Measurements from ENCODE around the gene PHAF1.
A peak's percentile ranks its signal among the peaks of the same experiment; 100 is the strongest.

Gene PHAF1

DNA sequence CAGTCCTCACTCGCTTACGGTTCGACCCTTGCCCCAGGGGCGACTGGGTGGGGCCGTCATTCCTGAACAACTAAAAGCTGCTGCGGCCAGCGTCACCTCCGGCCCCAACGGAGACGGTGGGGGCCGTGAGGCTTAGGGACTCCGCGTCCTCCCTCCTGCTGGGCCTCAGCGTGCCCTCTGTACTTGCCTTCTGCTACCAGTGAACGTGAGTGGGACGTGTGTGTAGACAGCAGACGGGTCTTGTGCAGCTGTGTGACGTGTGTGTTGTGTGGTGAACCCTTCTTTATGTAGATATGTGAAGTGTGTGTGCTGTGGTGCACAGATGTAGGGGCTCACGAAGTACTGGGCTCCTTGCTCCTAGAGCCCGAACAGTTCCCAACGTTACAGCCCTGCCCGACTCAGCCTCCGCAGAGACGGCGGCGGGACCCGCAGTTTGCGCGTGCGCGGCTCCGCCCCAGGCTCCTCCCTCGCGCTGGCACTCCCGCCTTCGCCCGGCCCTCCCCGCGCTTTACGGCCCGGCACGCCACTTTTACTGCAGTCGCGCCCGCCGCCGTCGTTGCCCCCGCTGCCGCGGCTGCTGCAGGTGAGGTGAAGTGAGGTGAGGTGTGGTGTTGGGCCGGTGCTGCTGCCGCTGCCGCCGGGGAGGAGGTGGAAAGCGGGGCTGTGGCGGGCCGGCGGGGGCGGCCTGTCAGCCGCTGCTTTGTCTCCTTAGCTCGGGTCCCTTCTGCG, at the start of gene PHAF1:
PHAF1 (plus strand) TSS at position 535 of the 729 bp plus-strand sequence. CDS start 235 bp downstream, outside the sequence.
- TF ChIP-seq, protein P1, sequence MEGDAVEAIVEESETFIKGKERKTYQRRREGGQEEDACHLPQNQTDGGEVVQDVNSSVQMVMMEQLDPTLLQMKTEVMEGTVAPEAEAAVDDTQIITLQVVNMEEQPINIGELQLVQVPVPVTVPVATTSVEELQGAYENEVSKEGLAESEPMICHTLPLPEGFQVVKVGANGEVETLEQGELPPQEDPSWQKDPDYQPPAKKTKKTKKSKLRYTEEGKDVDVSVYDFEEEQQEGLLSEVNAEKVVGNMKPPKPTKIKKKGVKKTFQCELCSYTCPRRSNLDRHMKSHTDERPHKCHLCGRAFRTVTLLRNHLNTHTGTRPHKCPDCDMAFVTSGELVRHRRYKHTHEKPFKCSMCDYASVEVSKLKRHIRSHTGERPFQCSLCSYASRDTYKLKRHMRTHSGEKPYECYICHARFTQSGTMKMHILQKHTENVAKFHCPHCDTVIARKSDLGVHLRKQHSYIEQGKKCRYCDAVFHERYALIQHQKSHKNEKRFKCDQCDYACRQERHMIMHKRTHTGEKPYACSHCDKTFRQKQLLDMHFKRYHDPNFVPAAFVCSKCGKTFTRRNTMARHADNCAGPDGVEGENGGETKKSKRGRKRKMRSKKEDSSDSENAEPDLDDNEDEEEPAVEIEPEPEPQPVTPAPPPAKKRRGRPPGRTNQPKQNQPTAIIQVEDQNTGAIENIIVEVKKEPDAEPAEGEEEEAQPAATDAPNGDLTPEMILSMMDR (IDR thresholded peaks at IDR 0.05; ENCODE audit: low read depth, low read length, missing control alignments): no peak
- peak; percentile 62 for DNase-seq (ENCODE audit: low read depth)
- H3K4me3 ChIP-seq (ENCODE audit: low read depth, low read length): peak within 1 kb of the TSS; percentile 99

DNA sequence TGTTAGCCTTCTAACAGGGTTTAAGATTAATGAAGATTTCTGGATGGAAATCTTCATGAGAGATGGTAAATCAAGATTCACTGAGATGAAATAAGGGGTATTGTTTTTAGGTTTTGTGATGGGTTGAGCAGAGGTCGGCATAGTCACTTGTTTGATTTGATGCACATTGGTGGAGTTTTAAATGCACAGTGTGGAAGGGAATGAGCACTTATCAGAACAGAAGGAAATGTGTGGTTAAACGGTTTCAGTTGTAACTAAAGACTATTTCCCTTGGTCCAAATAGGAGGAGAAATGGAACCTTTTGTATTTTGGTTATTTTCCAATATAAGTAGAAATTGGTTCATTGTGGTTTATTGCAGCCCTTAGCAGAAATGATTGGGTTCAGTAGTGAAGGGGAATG, 46.7 kb upstream of the PHAF1 start:
- TF ChIP-seq, protein P1 (IDR thresholded peaks at IDR 0.05; ENCODE audit: low read depth, low read length, missing control alignments): no peak
- H3K4me3 ChIP-seq (ENCODE audit: low read depth, low read length): no peak overlapping the region
- DNase-seq (ENCODE audit: low read depth): no peak

DNA sequence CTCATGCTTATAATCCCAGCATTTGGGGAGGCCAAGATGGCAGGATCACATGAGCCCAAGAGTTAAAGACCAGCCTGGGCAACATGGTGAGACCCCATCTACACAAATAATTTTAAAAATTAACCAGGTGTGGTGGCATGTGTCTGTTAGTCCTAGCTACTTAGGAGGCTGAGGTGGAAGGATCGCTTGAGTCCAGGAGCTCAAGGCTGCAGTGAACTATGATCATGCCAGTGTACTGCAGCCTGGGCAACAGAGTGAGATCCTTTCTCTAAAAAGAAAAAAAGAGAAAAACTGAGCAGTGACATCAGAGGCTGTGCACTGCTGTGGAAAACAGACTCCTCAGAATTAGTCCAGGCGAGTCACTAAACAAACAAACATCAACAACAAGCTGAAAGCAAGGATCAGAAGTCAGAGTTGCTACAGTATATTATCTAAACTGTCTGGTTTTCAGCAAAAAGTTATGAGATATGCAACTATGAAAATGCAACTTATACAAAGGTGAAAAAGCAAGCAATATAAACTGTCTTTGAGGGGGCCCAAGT, 41.5 kb upstream of the PHAF1 start:
- TF ChIP-seq, protein P1 (IDR thresholded peaks at IDR 0.05; ENCODE audit: low read depth, low read length, missing control alignments): no peak
- DNase-seq (ENCODE audit: low read depth): no peak
- no peak overlapping the region for H3K4me3 ChIP-seq (ENCODE audit: low read depth, low read length)

DNA sequence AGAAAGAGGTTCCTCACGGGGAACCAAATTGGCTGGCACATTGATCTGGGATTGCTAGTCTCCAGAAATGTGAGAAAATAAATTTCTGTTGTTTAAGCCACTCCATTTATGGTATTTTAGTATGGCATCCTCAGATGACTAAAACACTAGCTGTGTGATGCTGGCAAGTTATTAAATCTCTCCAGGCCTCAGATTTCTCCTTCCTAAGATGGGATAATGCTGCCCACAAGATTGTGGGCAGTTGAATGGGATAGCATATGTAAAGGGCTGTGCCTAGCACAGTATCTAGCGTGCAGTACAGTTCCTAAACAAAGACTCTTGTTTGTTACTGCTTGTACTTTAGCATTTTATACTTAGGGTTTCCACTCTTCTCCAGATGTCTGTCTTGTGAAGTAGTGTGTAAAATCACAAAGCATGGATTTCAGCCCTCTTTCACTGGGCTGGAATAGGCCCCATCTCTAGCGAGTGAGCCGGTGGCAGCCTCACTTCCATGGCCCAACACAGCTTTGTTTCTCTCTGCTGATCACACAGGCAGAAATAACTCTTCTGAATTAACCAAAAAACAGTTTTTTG, 38.2 kb upstream of the PHAF1 start:
- no peak for DNase-seq (ENCODE audit: low read depth)
- no peak overlapping the region for H3K4me3 ChIP-seq (ENCODE audit: low read depth, low read length)
- TF ChIP-seq, protein P1 (IDR thresholded peaks at IDR 0.05; ENCODE audit: low read depth, low read length, missing control alignments): no peak

DNA sequence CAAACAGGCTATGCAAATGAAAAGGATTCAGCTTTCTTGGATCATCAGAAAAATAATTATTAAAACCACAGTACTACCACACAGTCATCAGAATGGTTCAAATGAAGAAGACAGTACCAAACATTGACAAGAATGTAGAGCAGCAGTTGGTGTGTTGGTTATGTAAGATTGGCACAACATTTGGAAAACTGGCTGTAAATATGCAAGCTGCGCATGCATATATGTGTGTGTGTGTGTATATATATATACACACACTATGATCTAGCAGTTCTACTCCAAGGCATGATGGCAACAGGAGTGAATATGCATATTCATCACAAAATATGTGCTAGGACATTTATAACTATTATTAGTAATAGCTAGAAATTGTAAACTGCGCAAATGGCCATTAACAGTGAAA, 34.4 kb upstream of the PHAF1 start:
- TF ChIP-seq, protein P1 (IDR thresholded peaks at IDR 0.05; ENCODE audit: low read depth, low read length, missing control alignments): no peak
- no peak for DNase-seq (ENCODE audit: low read depth)

DNA sequence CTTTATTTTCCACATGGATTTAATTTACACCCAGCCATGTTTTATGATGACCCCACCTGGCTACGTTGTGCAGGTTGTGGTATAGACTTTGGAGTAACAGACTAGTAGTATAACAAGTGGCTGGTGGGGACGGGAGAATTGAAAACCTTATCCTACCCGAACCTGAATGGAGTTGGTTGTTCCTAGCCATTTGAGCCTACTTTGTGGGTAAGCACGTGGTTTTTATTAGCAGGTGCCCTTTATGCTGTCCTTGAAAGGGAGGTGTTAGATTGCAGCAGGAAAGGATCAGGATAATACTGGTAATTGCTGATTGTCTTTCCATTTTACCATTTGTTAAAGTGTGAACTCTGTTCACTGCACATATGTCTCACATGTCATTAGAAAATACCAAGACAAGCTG, 31.9 kb upstream of the PHAF1 start:
- H3K4me3 ChIP-seq (ENCODE audit: low read depth, low read length): no peak overlapping the region
- no peak for DNase-seq (ENCODE audit: low read depth)
- TF ChIP-seq, protein P1 (IDR thresholded peaks at IDR 0.05; ENCODE audit: low read depth, low read length, missing control alignments): no peak

More for the DNA sequence above, 34.4 kb upstream of the PHAF1 start:
- H3K4me3 ChIP-seq (ENCODE audit: low read depth, low read length): no peak overlapping the region
